K562 (cell line): ENCODE results near the gene EFNA2.

Experiments used
- ELF4 ChIP-seq: fragments of 450-650 bp; formaldehyde crosslinking; IDR thresholded peaks from 2 replicates; pipeline ENCODE4 v1.4.0; 2022; ENCODE audit warnings: missing genetic modification characterization
- GABPB1 ChIP-seq: sonication (generic); formaldehyde crosslinking; IDR thresholded peaks from 2 replicates; pipeline ENCODE4 v1.8.0; 2022; ENCODE audit warnings: mild to moderate bottlenecking, missing genetic modification reagents
- HNRNPUL1 ChIP-seq: fragments of 200-400 bp; formaldehyde crosslinking; IDR thresholded peaks from 2 replicates; pipeline ENCODE4 v1.6.1; 2017; ENCODE audit warnings: low read length
- JUNB ChIP-seq: fragments of 450-650 bp; formaldehyde crosslinking; conservative IDR thresholded peaks from 2 replicates; pipeline ENCODE4 v1.4.0; 2020; ENCODE audit warnings: mild to moderate bottlenecking
- SREBF2 ChIP-seq: sonication (generic); formaldehyde crosslinking; IDR thresholded peaks from 2 replicates; pipeline ENCODE4 v1.4.0; 2020; ENCODE audit warnings: mild to moderate bottlenecking, missing genetic modification reagents
- TARDBP ChIP-seq: fragments of 450-650 bp; IDR thresholded peaks from 2 replicates; pipeline ENCODE4 v1.6.1; 2016
- ZBTB7A ChIP-seq: IDR thresholded peaks from 2 replicates; pipeline ENCODE4 v1.6.1; 2011; ENCODE audit warnings: low read depth, mild to moderate bottlenecking, low read length, moderate library complexity, borderline replicate concordance; ENCODE audit not compliant: control insufficient read depth

DNA sequence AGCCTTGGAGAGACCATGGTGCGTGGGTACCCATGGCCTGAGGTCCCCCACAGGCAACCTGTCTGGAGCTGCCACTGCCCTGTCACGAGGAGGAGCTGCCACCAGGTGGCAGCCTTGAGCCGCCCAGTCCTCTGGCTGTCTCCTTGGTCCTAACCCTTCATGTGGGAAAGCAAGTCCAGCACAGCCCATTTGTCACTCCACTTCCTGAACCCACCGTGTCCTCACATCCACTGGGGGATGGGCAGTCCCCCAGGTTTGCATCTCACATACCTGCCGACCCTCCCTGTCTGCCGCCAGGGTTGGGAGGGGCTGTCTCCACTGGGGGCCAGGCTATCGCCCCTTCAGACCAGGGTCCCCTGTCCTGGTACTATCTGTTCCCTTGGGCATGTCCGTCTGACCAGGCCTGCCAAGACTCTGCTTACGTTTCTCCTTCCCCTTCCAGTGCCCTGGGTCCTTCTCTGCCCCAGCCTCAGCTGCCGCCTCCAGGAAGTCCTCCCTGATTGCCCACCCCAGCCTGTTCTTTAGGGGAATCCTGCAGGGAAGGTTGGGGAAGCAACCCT is 5.8 kb upstream of the EFNA2 start:
- TF ChIP-seq SREBF2 (no peak), GABPB1 (CRISPR knock-in tag) (peak; percentile 52; the same call in 1 of the 2 replicates), JUNB (CRISPR knock-in tag) (no peak), ELF4 (CRISPR knock-in tag) (no peak), HNRNPUL1 (no peak), TARDBP (no peak), ZBTB7A (0 out of 2 replicates have a peak, but pooled peaks have one; percentile 42)
